HEK293 (cell line): ENCODE data around the gene ZCCHC24.

Experiments used
- GLI4 ChIP-seq: fragments of 450-650 bp; formaldehyde crosslinking; IDR thresholded peaks from 2 replicates; pipeline ENCODE4 v1.5.1; 2016; ENCODE audit warnings: missing biosample characterization, missing genetic modification characterization
- KLF1 ChIP-seq: fragments of 450-650 bp; formaldehyde crosslinking; IDR thresholded peaks from 2 replicates; pipeline ENCODE4 v1.5.1; 2016; ENCODE audit warnings: missing biosample characterization, missing genetic modification characterization
- RBAK ChIP-seq: fragments of 450-650 bp; formaldehyde crosslinking; IDR thresholded peaks from 2 replicates; pipeline ENCODE4 v1.5.1; 2016; ENCODE audit warnings: missing biosample characterization, missing genetic modification characterization
- REPIN1 ChIP-seq: fragments of 450-650 bp; formaldehyde crosslinking; IDR thresholded peaks from 2 replicates; pipeline ENCODE4 v1.5.1; 2017; ENCODE audit warnings: missing biosample characterization, missing genetic modification characterization, low read depth
- SP2 ChIP-seq: fragments of 450-650 bp; formaldehyde crosslinking; IDR thresholded peaks from 2 replicates; pipeline ENCODE4 v1.5.1; 2016; ENCODE audit warnings: missing biosample characterization, missing genetic modification characterization
- ZBTB20 ChIP-seq: fragments of 450-650 bp; formaldehyde crosslinking; IDR thresholded peaks from 2 replicates; pipeline ENCODE4 v1.5.1; 2016; ENCODE audit warnings: missing biosample characterization, missing genetic modification characterization
- ZBTB44 ChIP-seq: fragments of 450-650 bp; IDR thresholded peaks from 2 replicates; pipeline ENCODE4 v1.5.1; 2018; ENCODE audit warnings: missing biosample characterization, mild to moderate bottlenecking, missing genetic modification characterization
- ZBTB6 ChIP-seq: fragments of 450-650 bp; formaldehyde crosslinking; IDR thresholded peaks from 2 replicates; pipeline ENCODE4 v1.5.1; 2017; ENCODE audit warnings: missing biosample characterization, missing genetic modification characterization
- ZFP3 ChIP-seq: fragments of 450-650 bp; formaldehyde crosslinking; IDR thresholded peaks from 2 replicates; pipeline ENCODE4 v1.5.1; 2016; ENCODE audit warnings: low read depth, missing biosample characterization, missing genetic modification characterization
- ZIC2 ChIP-seq: fragments of 450-650 bp; formaldehyde crosslinking; IDR thresholded peaks from 2 replicates; pipeline ENCODE4 v1.5.1; 2016; ENCODE audit warnings: missing biosample characterization, missing genetic modification characterization
- ZNF146 ChIP-seq: fragments of 450-650 bp; formaldehyde crosslinking; IDR thresholded peaks from 2 replicates; pipeline ENCODE4 v1.5.1; 2016; ENCODE audit warnings: missing biosample characterization, missing genetic modification characterization
- ZNF169 ChIP-seq: fragments of 450-650 bp; formaldehyde crosslinking; IDR thresholded peaks from 2 replicates; pipeline ENCODE4 v1.5.1; 2016; ENCODE audit warnings: missing biosample characterization, missing genetic modification characterization
- ZNF221 ChIP-seq: fragments of 450-650 bp; formaldehyde crosslinking; IDR thresholded peaks from 2 replicates; pipeline ENCODE4 v1.5.1; 2017; ENCODE audit warnings: missing biosample characterization, missing genetic modification characterization, borderline replicate concordance
- ZNF223 ChIP-seq: fragments of 450-650 bp; formaldehyde crosslinking; IDR thresholded peaks from 2 replicates; pipeline ENCODE4 v1.5.1; 2016; ENCODE audit warnings: missing biosample characterization, missing genetic modification characterization
- ZNF239 ChIP-seq: fragments of 450-650 bp; formaldehyde crosslinking; IDR thresholded peaks from 2 replicates; pipeline ENCODE4 v1.5.1; 2016; ENCODE audit warnings: missing biosample characterization, missing genetic modification characterization
- ZNF398 ChIP-seq: fragments of 450-650 bp; formaldehyde crosslinking; IDR thresholded peaks from 2 replicates; pipeline ENCODE4 v1.5.1; 2017; ENCODE audit warnings: missing biosample characterization, missing genetic modification characterization
- ZNF449 ChIP-seq: fragments of 450-650 bp; formaldehyde crosslinking; IDR thresholded peaks from 2 replicates; pipeline ENCODE4 v1.5.1; 2017; ENCODE audit warnings: missing biosample characterization, mild to moderate bottlenecking, missing genetic modification characterization, moderate library complexity
- ZNF518A ChIP-seq: fragments of 450-650 bp; formaldehyde crosslinking; conservative IDR thresholded peaks from 2 replicates; pipeline ENCODE4 v1.5.1; 2016; ENCODE audit warnings: low read depth, missing biosample characterization, missing genetic modification characterization
- ZNF600 ChIP-seq: fragments of 450-650 bp; formaldehyde crosslinking; IDR thresholded peaks from 2 replicates; pipeline ENCODE4 v1.5.1; 2016; ENCODE audit warnings: missing biosample characterization, missing genetic modification characterization
- ZNF610 ChIP-seq: fragments of 450-650 bp; formaldehyde crosslinking; IDR thresholded peaks from 2 replicates; pipeline ENCODE4 v1.5.1; 2016; ENCODE audit warnings: missing biosample characterization, missing genetic modification characterization, borderline replicate concordance
- ZNF626 ChIP-seq: fragments of 450-650 bp; sonication (Bioruptor Pico); formaldehyde crosslinking; IDR thresholded peaks from 2 replicates; pipeline ENCODE4 v1.5.1; 2018; ENCODE audit warnings: missing biosample characterization, missing genetic modification characterization, inconsistent platforms
- ZNF654 ChIP-seq: fragments of 450-650 bp; formaldehyde crosslinking; IDR thresholded peaks from 2 replicates; pipeline ENCODE4 v1.5.1; 2016; ENCODE audit warnings: low read depth, missing biosample characterization, missing genetic modification characterization
- ZNF664 ChIP-seq: fragments of 450-650 bp; formaldehyde crosslinking; IDR thresholded peaks from 2 replicates; pipeline ENCODE4 v1.5.1; 2016; ENCODE audit warnings: missing biosample characterization, missing genetic modification characterization
- ZNF704 ChIP-seq: fragments of 450-650 bp; formaldehyde crosslinking; IDR thresholded peaks from 2 replicates; pipeline ENCODE4 v1.5.1; 2016; ENCODE audit warnings: missing biosample characterization, missing genetic modification characterization
- ZNF791 ChIP-seq: fragments of 450-650 bp; formaldehyde crosslinking; IDR thresholded peaks from 2 replicates; pipeline ENCODE4 v1.5.1; 2016; ENCODE audit warnings: missing biosample characterization, missing genetic modification characterization
- ZSCAN23 ChIP-seq: fragments of 450-650 bp; formaldehyde crosslinking; IDR thresholded peaks from 2 replicates; pipeline ENCODE4 v1.5.1; 2016; ENCODE audit warnings: missing biosample characterization, missing genetic modification characterization
- ZSCAN30 ChIP-seq: fragments of 450-650 bp; IDR thresholded peaks from 2 replicates; pipeline ENCODE4 v1.5.1; 2018; ENCODE audit warnings: missing biosample characterization, mild to moderate bottlenecking, missing genetic modification characterization, moderate library complexity

Gene ZCCHC24

GRCh38 chr10:79424221-79425073 lies 21.0 kb downstream of the ZCCHC24 start (continued):
- no peak for TF ChIP-seq ZNF146 (tag by site-specific recombination)
- no peak for TF ChIP-seq REPIN1 (tag by site-specific recombination)
- TF ChIP-seq ZNF654 (tag by site-specific recombination) = no peak
- TF ChIP-seq ZBTB44 (tag by site-specific recombination) = no peak
- no peak for TF ChIP-seq ZNF518A (tag by site-specific recombination)
- TF ChIP-seq ZNF610 (tag by site-specific recombination) = no peak
- TF ChIP-seq ZNF239 (tag by site-specific recombination) = no peak
- TF ChIP-seq ZNF791 (tag by site-specific recombination) = no peak
- no peak for TF ChIP-seq ZSCAN30 (tag by site-specific recombination)
- TF ChIP-seq ZBTB20 (tag by site-specific recombination) = peak; percentile 97
- TF ChIP-seq ZBTB6 (tag by site-specific recombination) = no peak
- peak; percentile 63 for TF ChIP-seq ZNF664 (tag by site-specific recombination)
- no peak for TF ChIP-seq ZNF169 (tag by site-specific recombination)
- TF ChIP-seq ZNF626 (tag by site-specific recombination) = no peak
- no peak for TF ChIP-seq ZSCAN23 (tag by site-specific recombination)
- TF ChIP-seq ZNF221 (tag by site-specific recombination) = no peak
- 0 out of 2 replicates have a peak, but pooled peaks have one; percentile 19 for TF ChIP-seq ZNF223 (tag by site-specific recombination)
- TF ChIP-seq ZNF398 = no peak
- peak; percentile 63 for TF ChIP-seq KLF1
- no peak for TF ChIP-seq RBAK (tag by site-specific recombination)
- TF ChIP-seq ZNF449 (tag by site-specific recombination) = no peak
- TF ChIP-seq ZFP3 (tag by site-specific recombination) = no peak
- TF ChIP-seq ZNF704 (tag by site-specific recombination) = no peak
- TF ChIP-seq ZIC2 (tag by site-specific recombination) = peak; percentile 86
- peak; percentile 38 for TF ChIP-seq SP2 (tag by site-specific recombination)
- TF ChIP-seq GLI4 (tag by site-specific recombination) = no peak
- peak; percentile 74 for TF ChIP-seq ZNF600 (tag by site-specific recombination)
